GM12878 (cell line): ENCODE measurements around the gene MN1. TPM values are rescaled to one million over a fixed set of nuclear protein-coding genes. Genes with fewer than 3 reads are reported as not detected.

Experiments used
- ATAC-seq: fragments of 200-7000 bp; cut with Tn5 transposase; 3 replicates; pipeline ENCODE4 v1.9.1; 2020; ENCODE audit warnings: mild to moderate bottlenecking, moderate library complexity
- BruUV-seq: library from RNA; stranded (reverse); fragments of 400-500 nt; replicated peaks from 2 replicates; lab custom pipeline; 2021; lab: Mats Ljungman, UMichigan
- CTCF ChIA-PET: fragments of 300-600 bp; sonication (Branson Sonifier 250); formaldehyde crosslinking; extraction: SDS; loops from one replicate; lab custom pipeline; 2021; ENCODE audit warnings: inconsistent platforms; lab: Yijun Ruan, JAX
- POLR2A ChIA-PET: fragments of 350-600 bp; formaldehyde crosslinking; extraction: SDS; loops from one replicate; lab custom pipeline; 2021; ENCODE audit warnings: inconsistent platforms; lab: Charles Lee
- RAD21 ChIA-PET: fragments of 300-600 bp; sonication (Branson Sonifier 250); formaldehyde crosslinking; loops from one replicate; lab custom pipeline; 2023; ENCODE audit warnings: antibody characterized with exemption; ENCODE audit not compliant: unreplicated experiment; lab: Charles Lee
- SMC1A ChIA-PET: fragments of 300-600 bp; sonication (Branson Sonifier 250); formaldehyde crosslinking; loops from one replicate; lab custom pipeline; 2023; ENCODE audit not compliant: unreplicated experiment, uncharacterized antibody; lab: Charles Lee
- DNase-seq: peaks from one replicate; pipeline ENCODE4 v3.0.0-alpha.2; 2011; ENCODE audit warnings: low read depth, low spot score
- FAIRE-seq: peaks from 3 replicates; lab custom pipeline; 2011; peaks lifted over from hg19 to GRCh38; lab: Jason Lieb, UNC
- H2AFZ ChIP-seq: 2 replicates; pipeline ENCODE4 v1.6.0; 2011; ENCODE audit warnings: low read depth, low read length, control low read depth; ENCODE audit not compliant: control insufficient read depth
- H3K27ac ChIP-seq: 2 replicates; pipeline ENCODE4 v1.5.1; 2011; ENCODE audit warnings: control low read depth; ENCODE audit not compliant: control insufficient read depth, insufficient read depth
- H3K27me3 ChIP-seq, 2 experiments: replicated peaks in 1 of 2; 2 replicates each; pipeline versions ENCODE4 v1.6.0 to v1.6.1; 2011; ENCODE audit warnings: low read length in 1 of 2; ENCODE audit not compliant: control insufficient read depth in 2 of 2, insufficient read depth in 2 of 2
- H3K36me3 ChIP-seq, 2 experiments: 2 replicates each; pipeline ENCODE4 v1.5.1; 2011; ENCODE audit warnings: low read length in 1 of 2; ENCODE audit not compliant: control insufficient read depth in 2 of 2, insufficient read depth in 2 of 2
- H3K4me1 ChIP-seq: 2 replicates; pipeline ENCODE4 v1.6.1; 2011; ENCODE audit warnings: mild to moderate bottlenecking, low read length, moderate library complexity, mixed read lengths; ENCODE audit not compliant: control insufficient read depth, insufficient read depth
- H3K4me2 ChIP-seq: 2 replicates; pipeline ENCODE4 v1.6.0; 2011; ENCODE audit warnings: control low read depth; ENCODE audit not compliant: control insufficient read depth, insufficient read depth
- H3K4me3 ChIP-seq: fragments of 200-600 bp; sonication (generic); 2 replicates; pipeline ENCODE4 v1.5.1; 2016
- H3K79me2 ChIP-seq: 2 replicates; pipeline ENCODE4 v1.6.0; 2011; ENCODE audit warnings: low read length; ENCODE audit not compliant: control insufficient read depth, insufficient read depth
- H3K9ac ChIP-seq: 2 replicates; pipeline ENCODE4 v1.8.0; 2011; ENCODE audit warnings: low read length, control low read depth, mixed read lengths; ENCODE audit not compliant: control insufficient read depth, insufficient read depth
- H3K9me3 ChIP-seq: replicated peaks from 3 replicates; pipeline ENCODE4 v1.5.1; 2011; ENCODE audit warnings: mild to moderate bottlenecking, low read length; ENCODE audit not compliant: control insufficient read depth, insufficient read depth
- H4K20me1 ChIP-seq: 2 replicates; pipeline ENCODE4 v1.6.0; 2011; ENCODE audit not compliant: control insufficient read depth, insufficient read depth
- HDAC6 ChIP-seq: fragments of 200-600 bp; sonication (generic); IDR thresholded peaks from one replicate; pipeline ENCODE4 v1.8.0; 2017; ENCODE audit warnings: antibody characterized with exemption; ENCODE audit not compliant: unreplicated experiment
- KDM1A ChIP-seq: fragments of 200-600 bp; sonication (generic); IDR thresholded peaks from 2 replicates; pipeline ENCODE4 v1.6.1; 2016; ENCODE audit warnings: borderline replicate concordance
- POU2F2 ChIP-seq: IDR thresholded peaks from 3 replicates; pipeline ENCODE4 v1.6.1; 2011; ENCODE audit warnings: low read depth, mild to moderate bottlenecking, low read length, borderline replicate concordance
- SMAD5 ChIP-seq: IDR thresholded peaks from 2 replicates; pipeline ENCODE4 v1.6.1; 2016; ENCODE audit warnings: antibody characterized with exemption, low read depth
- ZNF622 ChIP-seq: fragments of 450-650 bp; IDR thresholded peaks from 2 replicates; pipeline ENCODE4 v1.6.1; 2017; ENCODE audit warnings: mild to moderate bottlenecking, inconsistent platforms
- ZZZ3 ChIP-seq: IDR thresholded peaks from 2 replicates; pipeline ENCODE4 v1.6.1; 2011; ENCODE audit warnings: low read depth; ENCODE audit not compliant: control insufficient read depth, insufficient read length
- WGBS: methylation state at CpG from one replicate; pipeline ENCODE4 v1.1.6; 2016; ENCODE audit warnings: low lambda C conversion rate; ENCODE audit not compliant: insufficient replicate concordance, insufficient coverage; ENCODE audit errors: missing lambda C conversion rate; 5-methylcytosine and 5-hydroxymethylcytosine counted together
- in situ Hi-C: fragments of 300-500 bp; cut with MboI; formaldehyde crosslinking; loops from 9 replicates; pipeline ENCODE4 v1.14.3; 2018; ENCODE audit warnings: mixed read lengths
- intact Hi-C: fragments of 100-400 bp; cut with micrococcal nuclease; formaldehyde crosslinking; loops from one replicate; pipeline ENCODE4 v1.14.2; 2022; ENCODE audit not compliant: unreplicated experiment
- polyA plus RNA-seq, 11 experiments: library from polyadenylated mRNA; depleted of rRNA in 4 of 11; unstranded in 6 of 11; stranded (reverse) in 5 of 11; fragments of >200 nt; fragmentation: Nextera tagmentation in 4 of 11; fragmentation: Illumina TruSeq in 1 of 11; extraction: Ambion mirVana in 4 of 11; extraction: Trizol in 1 of 11; gene quantifications; 1 replicate in 1 of 11; 2 replicates in 10 of 11; pipeline versions ENCODE4 v1.2.1 to v1.2.3, GENCODE V29; 2011 to 2016; ENCODE audit warnings: inconsistent platforms in 2 of 11, missing spikeins in 2 of 11, low read depth in 1 of 11
- total RNA-seq, 4 experiments: library from RNA; depleted of rRNA in 3 of 4; stranded (reverse); fragments of >200 nt in 3 of 4; fragmentation: Illumina TruSeq in 1 of 4; extraction: Trizol in 1 of 4; gene quantifications; 2 replicates each; pipeline versions ENCODE4 v1.2.1 to v1.2.3, GENCODE V29; 2013 to 2021
- TF ChIP-seq, protein P1 (sequence below): IDR thresholded peaks from 2 replicates; pipeline ENCODE4 v1.6.1; 2011; ENCODE audit warnings: low read depth, low read length, improper control_type of control experiment, borderline replicate concordance
- TF ChIP-seq, protein P2 (sequence below): fragments of 450-650 bp; formaldehyde crosslinking; IDR thresholded peaks from 2 replicates; pipeline ENCODE4 v1.4.0; 2020; ENCODE audit warnings: mild to moderate bottlenecking, moderate library complexity
- TF ChIP-seq, protein P3 (sequence below): IDR thresholded peaks from 2 replicates; pipeline ENCODE4 v1.6.1; 2012; ENCODE audit warnings: improper control_type of control experiment, low read depth, low read length; ENCODE audit not compliant: insufficient replicate concordance
- TF ChIP-seq, protein P4 (sequence below): fragments of 150-350 bp; IDR thresholded peaks from 2 replicates; pipeline ENCODE4 v1.6.1; 2014; ENCODE audit warnings: mild to moderate bottlenecking, low read depth, low read length

MN1 gene
- total and polyA plus RNA-seq, 10 of the 15 experiments (the other 5 are each of a cell fraction or from before 2014, with no cell fraction given): under 0.01 to 0.24 (median 0.03) TPM; not detected in 3

DNA sequence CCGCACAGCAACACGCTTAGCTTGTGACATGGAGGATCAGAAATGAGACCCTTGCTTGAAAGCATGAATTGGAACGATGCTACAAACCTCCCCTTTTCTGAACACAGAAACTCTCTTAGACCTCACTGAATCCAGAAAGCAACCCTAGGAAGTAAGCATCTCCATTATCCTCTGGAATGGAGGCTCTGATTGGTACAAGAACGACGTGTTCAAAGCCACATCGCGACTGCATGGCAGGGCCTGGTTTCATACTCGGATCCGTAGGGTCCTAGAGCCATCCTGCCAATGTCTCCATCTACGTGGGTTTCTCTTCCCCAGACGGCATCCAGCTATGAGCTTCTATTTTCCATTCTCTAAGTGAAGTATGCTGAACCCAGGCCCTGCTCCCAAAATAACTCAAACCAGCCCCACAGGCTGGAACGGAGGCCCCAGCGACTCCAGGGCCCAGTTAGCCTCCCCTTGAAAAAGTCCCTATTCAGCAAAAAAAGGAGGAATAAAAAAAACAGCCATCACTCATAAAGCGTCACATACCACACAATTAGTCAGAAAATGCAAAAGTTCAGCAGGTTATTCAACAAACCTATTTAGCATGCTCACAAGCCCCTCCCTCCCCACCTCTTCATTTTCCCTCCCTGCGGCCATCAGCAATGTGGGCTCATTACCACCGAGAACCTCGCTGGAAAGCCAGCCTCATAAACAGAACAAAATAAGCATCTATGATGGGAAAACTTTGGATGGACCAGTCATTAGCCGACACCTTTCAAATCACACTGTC is 7.1 kb upstream of the MN1 start:
- Histone ChIP-seq H3K79me2 (no peaks in the 10 kb centered on the region), H3K36me3 (no peaks in the 10 kb centered on the region), H4K20me1 (no peaks in the 10 kb centered on the region), H3K9me3 (no peaks in the 10 kb centered on the region), H3K4me1 (no peaks in the 10 kb centered on the region), H3K9ac (no peak overlapping the region), H3K4me3 (no peak overlapping the region)
- POLR2A ChIA-PET: no interaction called here
- SMC1A ChIA-PET: no interaction called here
- BruUV-seq: no TSS peak
- WGBS: 42% methylated on average over 18 of the region's 18 CpGs
- RAD21 ChIA-PET: no interaction called here
- FAIRE-seq: no peak
- intact Hi-C loops: no loop called here
- no peak for TF ChIP-seq POU2F2
- TF ChIP-seq, protein P1, sequence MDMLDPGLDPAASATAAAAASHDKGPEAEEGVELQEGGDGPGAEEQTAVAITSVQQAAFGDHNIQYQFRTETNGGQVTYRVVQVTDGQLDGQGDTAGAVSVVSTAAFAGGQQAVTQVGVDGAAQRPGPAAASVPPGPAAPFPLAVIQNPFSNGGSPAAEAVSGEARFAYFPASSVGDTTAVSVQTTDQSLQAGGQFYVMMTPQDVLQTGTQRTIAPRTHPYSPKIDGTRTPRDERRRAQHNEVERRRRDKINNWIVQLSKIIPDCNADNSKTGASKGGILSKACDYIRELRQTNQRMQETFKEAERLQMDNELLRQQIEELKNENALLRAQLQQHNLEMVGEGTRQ: no peak
- TF ChIP-seq HDAC6: no peak
- TF ChIP-seq, protein P2, sequence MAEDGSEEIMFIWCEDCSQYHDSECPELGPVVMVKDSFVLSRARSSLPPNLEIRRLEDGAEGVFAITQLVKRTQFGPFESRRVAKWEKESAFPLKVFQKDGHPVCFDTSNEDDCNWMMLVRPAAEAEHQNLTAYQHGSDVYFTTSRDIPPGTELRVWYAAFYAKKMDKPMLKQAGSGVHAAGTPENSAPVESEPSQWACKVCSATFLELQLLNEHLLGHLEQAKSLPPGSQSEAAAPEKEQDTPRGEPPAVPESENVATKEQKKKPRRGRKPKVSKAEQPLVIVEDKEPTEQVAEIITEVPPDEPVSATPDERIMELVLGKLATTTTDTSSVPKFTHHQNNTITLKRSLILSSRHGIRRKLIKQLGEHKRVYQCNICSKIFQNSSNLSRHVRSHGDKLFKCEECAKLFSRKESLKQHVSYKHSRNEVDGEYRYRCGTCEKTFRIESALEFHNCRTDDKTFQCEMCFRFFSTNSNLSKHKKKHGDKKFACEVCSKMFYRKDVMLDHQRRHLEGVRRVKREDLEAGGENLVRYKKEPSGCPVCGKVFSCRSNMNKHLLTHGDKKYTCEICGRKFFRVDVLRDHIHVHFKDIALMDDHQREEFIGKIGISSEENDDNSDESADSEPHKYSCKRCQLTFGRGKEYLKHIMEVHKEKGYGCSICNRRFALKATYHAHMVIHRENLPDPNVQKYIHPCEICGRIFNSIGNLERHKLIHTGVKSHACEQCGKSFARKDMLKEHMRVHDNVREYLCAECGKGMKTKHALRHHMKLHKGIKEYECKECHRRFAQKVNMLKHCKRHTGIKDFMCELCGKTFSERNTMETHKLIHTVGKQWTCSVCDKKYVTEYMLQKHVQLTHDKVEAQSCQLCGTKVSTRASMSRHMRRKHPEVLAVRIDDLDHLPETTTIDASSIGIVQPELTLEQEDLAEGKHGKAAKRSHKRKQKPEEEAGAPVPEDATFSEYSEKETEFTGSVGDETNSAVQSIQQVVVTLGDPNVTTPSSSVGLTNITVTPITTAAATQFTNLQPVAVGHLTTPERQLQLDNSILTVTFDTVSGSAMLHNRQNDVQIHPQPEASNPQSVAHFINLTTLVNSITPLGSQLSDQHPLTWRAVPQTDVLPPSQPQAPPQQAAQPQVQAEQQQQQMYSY (CRISPR knock-in tag): no peak
- TF ChIP-seq, protein P3, sequence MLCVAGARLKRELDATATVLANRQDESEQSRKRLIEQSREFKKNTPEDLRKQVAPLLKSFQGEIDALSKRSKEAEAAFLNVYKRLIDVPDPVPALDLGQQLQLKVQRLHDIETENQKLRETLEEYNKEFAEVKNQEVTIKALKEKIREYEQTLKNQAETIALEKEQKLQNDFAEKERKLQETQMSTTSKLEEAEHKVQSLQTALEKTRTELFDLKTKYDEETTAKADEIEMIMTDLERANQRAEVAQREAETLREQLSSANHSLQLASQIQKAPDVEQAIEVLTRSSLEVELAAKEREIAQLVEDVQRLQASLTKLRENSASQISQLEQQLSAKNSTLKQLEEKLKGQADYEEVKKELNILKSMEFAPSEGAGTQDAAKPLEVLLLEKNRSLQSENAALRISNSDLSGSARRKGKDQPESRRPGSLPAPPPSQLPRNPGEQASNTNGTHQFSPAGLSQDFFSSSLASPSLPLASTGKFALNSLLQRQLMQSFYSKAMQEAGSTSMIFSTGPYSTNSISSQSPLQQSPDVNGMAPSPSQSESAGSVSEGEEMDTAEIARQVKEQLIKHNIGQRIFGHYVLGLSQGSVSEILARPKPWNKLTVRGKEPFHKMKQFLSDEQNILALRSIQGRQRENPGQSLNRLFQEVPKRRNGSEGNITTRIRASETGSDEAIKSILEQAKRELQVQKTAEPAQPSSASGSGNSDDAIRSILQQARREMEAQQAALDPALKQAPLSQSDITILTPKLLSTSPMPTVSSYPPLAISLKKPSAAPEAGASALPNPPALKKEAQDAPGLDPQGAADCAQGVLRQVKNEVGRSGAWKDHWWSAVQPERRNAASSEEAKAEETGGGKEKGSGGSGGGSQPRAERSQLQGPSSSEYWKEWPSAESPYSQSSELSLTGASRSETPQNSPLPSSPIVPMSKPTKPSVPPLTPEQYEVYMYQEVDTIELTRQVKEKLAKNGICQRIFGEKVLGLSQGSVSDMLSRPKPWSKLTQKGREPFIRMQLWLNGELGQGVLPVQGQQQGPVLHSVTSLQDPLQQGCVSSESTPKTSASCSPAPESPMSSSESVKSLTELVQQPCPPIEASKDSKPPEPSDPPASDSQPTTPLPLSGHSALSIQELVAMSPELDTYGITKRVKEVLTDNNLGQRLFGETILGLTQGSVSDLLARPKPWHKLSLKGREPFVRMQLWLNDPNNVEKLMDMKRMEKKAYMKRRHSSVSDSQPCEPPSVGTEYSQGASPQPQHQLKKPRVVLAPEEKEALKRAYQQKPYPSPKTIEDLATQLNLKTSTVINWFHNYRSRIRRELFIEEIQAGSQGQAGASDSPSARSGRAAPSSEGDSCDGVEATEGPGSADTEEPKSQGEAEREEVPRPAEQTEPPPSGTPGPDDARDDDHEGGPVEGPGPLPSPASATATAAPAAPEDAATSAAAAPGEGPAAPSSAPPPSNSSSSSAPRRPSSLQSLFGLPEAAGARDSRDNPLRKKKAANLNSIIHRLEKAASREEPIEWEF: no peak
- TF ChIP-seq, protein P4, sequence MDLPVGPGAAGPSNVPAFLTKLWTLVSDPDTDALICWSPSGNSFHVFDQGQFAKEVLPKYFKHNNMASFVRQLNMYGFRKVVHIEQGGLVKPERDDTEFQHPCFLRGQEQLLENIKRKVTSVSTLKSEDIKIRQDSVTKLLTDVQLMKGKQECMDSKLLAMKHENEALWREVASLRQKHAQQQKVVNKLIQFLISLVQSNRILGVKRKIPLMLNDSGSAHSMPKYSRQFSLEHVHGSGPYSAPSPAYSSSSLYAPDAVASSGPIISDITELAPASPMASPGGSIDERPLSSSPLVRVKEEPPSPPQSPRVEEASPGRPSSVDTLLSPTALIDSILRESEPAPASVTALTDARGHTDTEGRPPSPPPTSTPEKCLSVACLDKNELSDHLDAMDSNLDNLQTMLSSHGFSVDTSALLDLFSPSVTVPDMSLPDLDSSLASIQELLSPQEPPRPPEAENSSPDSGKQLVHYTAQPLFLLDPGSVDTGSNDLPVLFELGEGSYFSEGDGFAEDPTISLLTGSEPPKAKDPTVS: no peak
- TF ChIP-seq ZNF622: no peak
- no peak for TF ChIP-seq KDM1A
- no peak for TF ChIP-seq ZZZ3
- TF ChIP-seq SMAD5: no peak
- TF ChIP-seq, all 136 proteins: peak for 0
- DNase-seq (no peak), ATAC-seq (no peak)
- Histone ChIP-seq H3K4me2 (no peak overlapping the region), H2AFZ (no peak overlapping the region), H3K27me3 (no peaks in the 10 kb centered on the region; a peak in 1 of 4 replicates), H3K27ac (no peak overlapping the region)
- in situ Hi-C loops: no loop called here
- CTCF ChIA-PET: interaction anchor here (0.6 kb wide), 1 partner anchor 12 kb away, joined by 3 read pairs; no protein-coding TSS in a partner anchor
